NT2/D1 (cell line): ENCODE results near the gene IRAK3.

Experiments used
- DNase-seq: peaks from one replicate; pipeline ENCODE4 v3.0.0-alpha.2; 2011; ENCODE audit warnings: low read depth, low spot score
- H3K27me3 ChIP-seq: 2 replicates; pipeline ENCODE4 v1.6.0; 2011; ENCODE audit warnings: mild to moderate bottlenecking; ENCODE audit not compliant: insufficient read length, insufficient read depth
- H3K36me3 ChIP-seq: 2 replicates; pipeline ENCODE4 v1.6.1; 2011; ENCODE audit warnings: mild to moderate bottlenecking, low read length, mixed read lengths; ENCODE audit not compliant: insufficient read depth, insufficient read length
- H3K4me1 ChIP-seq: 2 replicates; pipeline ENCODE4 v1.5.1; 2011; ENCODE audit not compliant: insufficient read depth, insufficient read length
- H3K4me3 ChIP-seq: 2 replicates; pipeline ENCODE4 v1.5.1; 2011; ENCODE audit warnings: low read depth; ENCODE audit not compliant: insufficient read length
- H3K9ac ChIP-seq: 2 replicates; pipeline ENCODE4 v1.6.0; 2011; ENCODE audit warnings: low read depth; ENCODE audit not compliant: insufficient read length
- H3K9me3 ChIP-seq: 2 replicates; pipeline ENCODE4 v1.5.1; 2011; ENCODE audit warnings: mild to moderate bottlenecking, low read length; ENCODE audit not compliant: insufficient read depth
- SUZ12 ChIP-seq: IDR thresholded peaks from 2 replicates; pipeline ENCODE4 v1.6.1; 2011; ENCODE audit not compliant: insufficient read length, insufficient read depth; ENCODE audit errors: extremely low read depth
- YY1 ChIP-seq: IDR thresholded peaks from 2 replicates; pipeline ENCODE4 v1.6.1; 2011; ENCODE audit not compliant: insufficient read length, insufficient read depth
- ZNF274 ChIP-seq: IDR thresholded peaks from 2 replicates; pipeline ENCODE4 v1.6.1; 2011; ENCODE audit warnings: mild to moderate bottlenecking, low read depth, low read length

IRAK3 gene

DNA sequence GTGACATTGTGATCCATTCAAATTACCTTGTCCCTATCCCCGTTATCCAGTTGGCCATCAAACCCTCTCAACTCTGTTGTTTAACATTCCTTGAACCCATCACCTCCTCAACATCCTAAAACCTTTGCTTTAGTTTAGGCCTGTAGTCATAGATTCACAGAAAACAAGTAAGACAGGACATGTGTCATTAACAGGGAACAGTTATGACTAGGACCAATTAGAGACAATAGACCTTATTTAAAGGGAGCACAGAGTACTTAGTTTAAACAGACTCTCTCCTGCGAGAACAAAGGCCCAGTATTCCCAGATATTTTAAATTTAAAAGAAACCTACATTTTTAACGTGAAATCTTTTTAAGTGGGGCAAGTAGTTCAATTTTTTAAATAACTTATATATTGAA is 93.2 kb downstream of the IRAK3 start:
- Histone ChIP-seq H3K27me3 (no peaks in the 10 kb centered on the region), H3K9ac (no peak overlapping the region), H3K36me3 (no peaks in the 10 kb centered on the region), H3K4me3 (no peak overlapping the region), H3K4me1 (no peaks in the 10 kb centered on the region), H3K9me3 (0 out of 2 replicates have a peak, but pooled peaks cover 5% of the 10 kb centered on the region)
- no peak for DNase-seq
- no peak for TF ChIP-seq SUZ12

DNA sequence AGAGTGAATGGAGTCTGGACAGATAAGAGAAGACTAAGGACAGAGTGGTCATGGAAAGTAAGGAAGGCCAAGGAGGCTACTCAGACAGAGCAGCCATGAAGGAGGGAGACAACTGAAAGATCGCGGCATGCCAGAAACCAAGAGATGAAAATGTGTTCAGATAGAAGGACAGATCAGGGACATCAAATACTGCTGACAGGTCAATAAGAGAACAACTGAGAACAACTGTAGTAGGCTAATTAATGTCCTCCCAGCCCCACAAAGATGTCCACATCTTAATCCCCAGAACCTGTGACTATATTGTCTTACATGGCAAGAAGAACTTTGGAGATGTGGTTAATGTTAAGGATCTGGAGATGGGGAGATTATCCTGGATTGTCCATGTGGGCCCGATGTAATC is 98.3 kb downstream of the IRAK3 start:
- H3K9me3 ChIP-seq: no peaks in the 10 kb centered on the region

DNA sequence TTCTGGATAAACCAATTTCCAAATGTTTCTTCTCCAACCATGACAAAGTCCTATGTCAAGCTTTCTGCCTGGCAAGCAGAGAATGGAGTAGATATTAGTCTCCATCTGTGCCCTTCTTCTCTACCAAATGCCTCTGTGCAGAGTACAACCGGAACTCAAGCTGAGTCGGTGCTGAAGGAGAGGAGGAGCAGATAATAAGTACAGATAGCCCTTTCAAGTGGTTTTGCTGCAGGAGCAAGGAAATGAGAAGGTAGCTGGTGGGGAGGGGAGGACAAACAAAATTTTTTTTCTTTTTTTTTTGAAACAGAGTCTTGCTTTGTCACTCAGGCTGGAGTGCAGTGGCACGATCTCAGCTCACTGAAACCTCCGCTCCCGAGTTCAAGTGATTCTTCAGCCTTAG is 99.1 kb downstream of the IRAK3 start:
- TF ChIP-seq ZNF274 (no peak), YY1 (no peak), SUZ12 (no peak)
- Histone ChIP-seq H3K9ac (no peak overlapping the region), H3K9me3 (no peaks in the 10 kb centered on the region), H3K36me3 (no peaks in the 10 kb centered on the region), H3K27me3 (no peaks in the 10 kb centered on the region), H3K4me1 (no peaks in the 10 kb centered on the region), H3K4me3 (no peak overlapping the region)
- no peak for DNase-seq

More for the DNA sequence above, 98.3 kb downstream of the IRAK3 start:
- Histone ChIP-seq H3K36me3 (no peaks in the 10 kb centered on the region), H3K4me1 (no peaks in the 10 kb centered on the region), H3K9ac (no peak overlapping the region), H3K27me3 (no peaks in the 10 kb centered on the region), H3K4me3 (no peak overlapping the region)
- TF ChIP-seq ZNF274 (no peak), YY1 (no peak), SUZ12 (no peak)
- no peak for DNase-seq

DNA sequence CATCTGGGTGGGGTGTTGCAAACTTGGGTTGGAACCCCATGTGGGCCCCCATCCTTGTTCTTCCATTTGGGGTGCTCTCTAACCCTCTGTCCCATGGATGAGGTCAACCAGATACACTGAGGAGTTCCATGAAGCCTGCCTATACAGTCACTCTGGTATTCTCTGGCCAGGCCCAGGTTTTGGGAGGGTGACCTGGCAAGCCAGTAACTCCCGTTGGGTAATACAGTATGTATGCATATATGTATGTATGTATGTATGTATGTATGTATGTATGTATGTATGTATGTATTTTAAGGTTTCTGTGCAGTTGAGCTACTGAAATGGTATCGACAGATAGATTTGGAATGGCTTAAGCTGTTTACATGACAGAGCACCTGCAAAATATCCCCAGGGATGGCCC is 100.5 kb downstream of the IRAK3 start:
- H3K27me3 ChIP-seq: no peaks in the 10 kb centered on the region
- no peak overlapping the region for H3K9ac ChIP-seq
- no peak for DNase-seq
- no peaks in the 10 kb centered on the region for H3K9me3 ChIP-seq
- no peaks in the 10 kb centered on the region for H3K4me1 ChIP-seq
- TF ChIP-seq ZNF274 (no peak), YY1 (no peak), SUZ12 (no peak)
- no peak overlapping the region for H3K4me3 ChIP-seq
- no peaks in the 10 kb centered on the region for H3K36me3 ChIP-seq

DNA sequence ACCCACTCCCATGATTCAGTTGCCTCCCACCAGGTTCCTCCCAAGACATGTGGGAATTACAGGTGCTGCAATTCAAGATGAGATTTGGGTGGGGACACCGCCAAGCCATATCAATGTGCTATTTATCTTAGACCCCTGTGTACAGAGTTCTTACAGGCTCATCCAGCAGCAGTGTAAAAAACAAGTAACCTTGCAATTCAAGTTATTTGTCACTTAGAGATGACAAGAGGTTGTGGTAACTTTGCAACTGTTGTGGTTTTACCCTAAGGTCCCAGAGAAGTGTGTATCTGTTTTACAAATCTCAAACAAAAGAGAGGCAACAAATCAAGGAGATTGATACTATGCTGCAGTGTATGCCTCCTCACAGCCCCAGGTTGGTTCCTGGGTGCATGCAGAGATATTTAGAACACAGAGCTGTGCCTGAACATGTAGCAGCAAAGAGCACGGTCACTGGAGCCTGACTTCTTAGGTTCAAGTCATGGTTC is 101.7 kb downstream of the IRAK3 start:
- Histone ChIP-seq H3K27me3 (no peaks in the 10 kb centered on the region), H3K4me1 (no peaks in the 10 kb centered on the region), H3K9me3 (no peaks in the 10 kb centered on the region), H3K9ac (no peak overlapping the region), H3K4me3 (no peak overlapping the region), H3K36me3 (no peaks in the 10 kb centered on the region)
- DNase-seq: no peak
- no peak for TF ChIP-seq SUZ12
- no peak for TF ChIP-seq ZNF274
- TF ChIP-seq YY1: no peak

DNA sequence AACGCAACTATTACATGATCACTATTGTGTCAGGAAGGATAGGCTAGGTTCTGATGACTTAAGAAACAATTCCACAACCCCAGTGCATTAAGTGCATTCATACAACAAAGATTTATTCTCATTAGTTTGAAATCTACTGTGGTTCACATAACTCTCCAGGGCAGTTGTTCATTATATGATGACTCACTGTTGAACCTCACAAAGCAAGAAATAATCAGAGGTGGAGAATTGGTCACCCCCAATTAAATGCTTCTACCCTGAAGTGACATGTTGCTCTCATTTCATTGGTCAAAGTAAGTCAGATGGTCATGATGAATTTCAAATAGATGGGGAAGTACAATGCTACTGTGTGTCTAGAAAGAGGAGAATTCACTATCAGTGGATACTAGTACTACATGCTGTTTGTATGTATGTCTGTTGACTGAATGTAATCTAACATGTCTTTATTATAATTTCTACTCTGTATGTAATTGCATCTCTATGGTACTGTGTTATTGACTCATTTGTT is 107.2 kb downstream of the IRAK3 start:
- Histone ChIP-seq H3K36me3 (no peaks in the 10 kb centered on the region), H3K9me3 (no peaks in the 10 kb centered on the region), H3K27me3 (peaks cover 9% of the 10 kb centered on the region), H3K9ac (no peak overlapping the region), H3K4me1 (no peaks in the 10 kb centered on the region), H3K4me3 (no peak overlapping the region)
- no peak for DNase-seq
- TF ChIP-seq SUZ12: no peak

DNA sequence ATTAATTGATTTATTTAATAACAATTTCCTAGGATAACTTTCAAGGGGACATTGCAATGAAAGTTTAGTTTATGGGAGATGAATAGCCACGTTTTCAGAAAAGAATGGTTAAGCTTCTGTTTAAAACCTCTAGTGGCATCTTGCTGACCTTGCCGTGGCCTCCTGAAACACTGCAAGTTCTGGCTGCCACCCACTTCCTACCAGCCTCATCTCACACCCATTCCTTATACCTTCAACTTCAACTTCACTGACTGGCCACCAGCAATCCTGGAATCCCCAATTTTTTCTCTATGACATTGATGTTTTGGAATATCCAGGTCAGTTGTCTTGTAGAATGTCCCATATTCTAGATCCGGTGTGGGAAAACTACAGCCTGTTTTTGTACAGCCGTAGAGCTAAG is 108.1 kb downstream of the IRAK3 start:
- Histone ChIP-seq H3K4me1 (no peaks in the 10 kb centered on the region), H3K27me3 (peaks cover 17% of the 10 kb centered on the region), H3K9me3 (no peaks in the 10 kb centered on the region), H3K9ac (no peak overlapping the region), H3K36me3 (no peaks in the 10 kb centered on the region), H3K4me3 (no peak overlapping the region)
- no peak for TF ChIP-seq YY1
- no peak for TF ChIP-seq SUZ12
- no peak for TF ChIP-seq ZNF274
- DNase-seq: no peak

DNA sequence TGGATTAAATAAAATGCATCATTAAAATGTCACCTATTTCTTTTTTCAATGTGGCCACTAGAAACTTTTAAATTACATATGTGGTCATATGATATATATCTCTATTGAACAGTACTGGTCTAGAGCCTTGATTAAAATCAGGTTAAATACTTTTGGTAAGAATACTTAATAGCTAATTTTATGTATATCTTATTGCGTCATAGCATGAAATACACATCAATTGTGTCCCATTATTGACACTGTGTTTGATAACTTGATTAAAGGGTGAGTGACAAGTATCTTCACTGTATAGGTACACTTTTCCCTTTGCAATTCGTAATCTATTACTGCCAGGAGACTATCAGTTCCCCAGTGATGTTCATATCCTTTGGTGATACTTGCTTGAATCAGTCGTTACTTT is 108.9 kb downstream of the IRAK3 start:
- no peak for TF ChIP-seq YY1
- no peak for TF ChIP-seq ZNF274
- no peak for TF ChIP-seq SUZ12

More for the DNA sequence above, 108.9 kb downstream of the IRAK3 start:
- H3K4me1 ChIP-seq: no peaks in the 10 kb centered on the region
- H3K27me3 ChIP-seq: peaks cover 17% of the 10 kb centered on the region
- no peak overlapping the region for H3K4me3 ChIP-seq
- H3K9me3 ChIP-seq: no peaks in the 10 kb centered on the region
- no peak overlapping the region for H3K9ac ChIP-seq
- no peak for DNase-seq
- H3K36me3 ChIP-seq: no peaks in the 10 kb centered on the region
